SK-N-SH treated with all-trans-retinoic acid at 6 μM for 48 hours (cell line): ENCODE results near the gene RASSF9.

ENCODE experiments used
- ATAC-seq: fragments of 200-7000 bp; cut with Tn5 transposase; 3 replicates; pipeline ENCODE4 v1.9.1; 2020; ENCODE audit warnings: mild to moderate bottlenecking, moderate library complexity
- ARNTL ChIP-seq: fragments of 450-650 bp; formaldehyde crosslinking; IDR thresholded peaks from 2 replicates; pipeline ENCODE4 v1.5.0; 2020; ENCODE audit warnings: low read depth, mild to moderate bottlenecking, moderate library complexity, borderline replicate concordance
- BACH2 ChIP-seq: fragments of 250-450 bp; sonication (Bioruptor Pico); IDR thresholded peaks from 2 replicates; pipeline ENCODE4 v1.9.0; 2021; ENCODE audit warnings: mild to moderate bottlenecking, borderline replicate concordance
- ESRRG ChIP-seq: fragments of 250-450 bp; sonication (Bioruptor Pico); IDR thresholded peaks from 2 replicates; pipeline ENCODE4 v1.6.1; 2021; ENCODE audit warnings: mild to moderate bottlenecking
- ISL1 ChIP-seq: fragments of 250-450 bp; sonication (Bioruptor Pico); IDR thresholded peaks from 2 replicates; pipeline ENCODE4 v2.1.2; 2022; ENCODE audit warnings: mild to moderate bottlenecking, moderate library complexity
- OSR1 ChIP-seq: fragments of 250-450 bp; sonication (Bioruptor Pico); IDR thresholded peaks from 2 replicates; pipeline ENCODE4 v1.8.0; 2022; ENCODE audit warnings: moderate library complexity, mild to moderate bottlenecking, inconsistent platforms
- RARB ChIP-seq: fragments of 250-450 bp; sonication (Bioruptor Pico); IDR thresholded peaks from 2 replicates; pipeline ENCODE4 v1.8.0; 2021; ENCODE audit warnings: mild to moderate bottlenecking, moderate library complexity
- SNAI2 ChIP-seq: fragments of 250-450 bp; sonication (Bioruptor Pico); IDR thresholded peaks from 2 replicates; pipeline ENCODE4 v1.5.0; 2020; ENCODE audit warnings: mild to moderate bottlenecking, moderate library complexity
- TCF4 ChIP-seq: fragments of 250-450 bp; sonication (Bioruptor Pico); IDR thresholded peaks from 2 replicates; pipeline ENCODE4 v1.8.0; 2021; ENCODE audit warnings: mild to moderate bottlenecking, moderate library complexity, borderline replicate concordance
- ZC3H10 ChIP-seq: fragments of 250-450 bp; sonication (Bioruptor Pico); IDR thresholded peaks from 2 replicates; pipeline ENCODE4 v1.5.1; 2021; ENCODE audit warnings: mild to moderate bottlenecking, moderate library complexity
- ZFP30 ChIP-seq: fragments of 450-650 bp; formaldehyde crosslinking; IDR thresholded peaks from 2 replicates; pipeline ENCODE4 v1.5.0; 2022; ENCODE audit warnings: mild to moderate bottlenecking, moderate library complexity
- ZNF70 ChIP-seq: fragments of 450-650 bp; formaldehyde crosslinking; IDR thresholded peaks from 2 replicates; pipeline ENCODE4 v1.5.0; 2020; ENCODE audit warnings: mild to moderate bottlenecking, moderate library complexity
- TF ChIP-seq, protein P1 (sequence below): fragments of 250-450 bp; sonication (Bioruptor Pico); IDR thresholded peaks from 2 replicates; pipeline ENCODE4 v1.8.0; 2021; ENCODE audit warnings: low read depth, mild to moderate bottlenecking, moderate library complexity, borderline replicate concordance
- TF ChIP-seq, protein P2 (sequence below): fragments of 250-450 bp; sonication (Bioruptor Pico); IDR thresholded peaks from 2 replicates; pipeline ENCODE4 v1.5.1; 2020; ENCODE audit warnings: low read depth, mild to moderate bottlenecking, moderate library complexity
- TF ChIP-seq, protein P3 (sequence below): fragments of 250-450 bp; sonication (Bioruptor Pico); IDR thresholded peaks from 2 replicates; pipeline ENCODE4 v1.8.0; 2020; ENCODE audit warnings: mild to moderate bottlenecking, moderate library complexity, borderline replicate concordance
- TF ChIP-seq, protein P4 (sequence below): fragments of 250-450 bp; sonication (Bioruptor Pico); IDR thresholded peaks from 2 replicates; pipeline ENCODE4 v1.5.1; 2021; ENCODE audit warnings: mild to moderate bottlenecking, moderate library complexity
- TF ChIP-seq, protein P5 (sequence below): fragments of 250-450 bp; sonication (Bioruptor Pico); IDR thresholded peaks from 2 replicates; pipeline ENCODE4 v1.5.0; 2020; ENCODE audit warnings: mild to moderate bottlenecking, moderate library complexity

The RASSF9 gene

DNA sequence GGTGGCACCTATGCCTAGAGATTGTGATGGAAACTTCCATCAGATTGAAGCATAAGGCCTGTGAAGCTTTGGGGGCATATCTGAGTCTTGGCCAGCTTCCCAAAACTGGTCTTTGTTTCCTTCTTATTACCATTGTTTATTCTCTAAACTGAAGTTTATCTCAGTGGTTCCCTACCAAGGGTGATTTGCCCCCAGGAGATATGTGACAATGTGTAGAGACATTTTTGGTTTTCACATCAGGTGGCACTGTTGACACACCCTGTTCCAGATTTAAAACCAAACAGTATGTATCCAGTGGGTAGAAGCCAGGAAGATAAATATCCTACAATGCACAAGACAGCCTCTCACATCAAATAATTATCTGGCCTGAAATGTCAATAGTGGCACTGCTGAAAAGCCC, 22.1 kb downstream of the RASSF9 start (continued):
- TF ChIP-seq, protein P1, sequence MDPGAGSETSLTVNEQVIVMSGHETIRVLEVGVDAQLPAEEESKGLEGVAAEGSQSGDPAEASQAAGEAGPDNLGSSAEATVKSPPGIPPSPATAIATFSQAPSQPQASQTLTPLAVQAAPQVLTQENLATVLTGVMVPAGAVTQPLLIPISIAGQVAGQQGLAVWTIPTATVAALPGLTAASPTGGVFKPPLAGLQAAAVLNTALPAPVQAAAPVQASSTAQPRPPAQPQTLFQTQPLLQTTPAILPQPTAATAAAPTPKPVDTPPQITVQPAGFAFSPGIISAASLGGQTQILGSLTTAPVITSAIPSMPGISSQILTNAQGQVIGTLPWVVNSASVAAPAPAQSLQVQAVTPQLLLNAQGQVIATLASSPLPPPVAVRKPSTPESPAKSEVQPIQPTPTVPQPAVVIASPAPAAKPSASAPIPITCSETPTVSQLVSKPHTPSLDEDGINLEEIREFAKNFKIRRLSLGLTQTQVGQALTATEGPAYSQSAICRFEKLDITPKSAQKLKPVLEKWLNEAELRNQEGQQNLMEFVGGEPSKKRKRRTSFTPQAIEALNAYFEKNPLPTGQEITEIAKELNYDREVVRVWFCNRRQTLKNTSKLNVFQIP (CRISPR knock-in tag), result no peak

DNA sequence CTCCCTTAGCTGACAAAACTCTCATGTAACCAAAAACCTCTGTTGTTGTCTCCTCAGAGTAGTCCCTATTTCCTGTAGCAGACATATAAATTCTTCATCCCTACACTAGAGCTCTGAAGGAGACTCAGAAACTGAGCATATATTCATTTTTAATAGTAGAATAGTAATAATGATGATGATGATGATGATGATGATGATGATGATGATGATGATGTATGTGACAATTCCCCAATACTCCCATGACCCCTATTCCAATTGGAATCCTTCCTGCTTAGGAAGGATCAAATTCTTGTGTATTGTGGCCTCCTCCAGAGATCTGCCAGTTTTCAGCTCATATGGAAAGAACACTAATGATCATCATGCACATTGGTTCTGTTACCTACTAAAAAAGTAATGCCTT, 26.7 kb downstream of the RASSF9 start:
- no peak for ATAC-seq
- TF ChIP-seq ZFP30 (CRISPR knock-in tag), result no peak
- TF ChIP-seq, protein P2, sequence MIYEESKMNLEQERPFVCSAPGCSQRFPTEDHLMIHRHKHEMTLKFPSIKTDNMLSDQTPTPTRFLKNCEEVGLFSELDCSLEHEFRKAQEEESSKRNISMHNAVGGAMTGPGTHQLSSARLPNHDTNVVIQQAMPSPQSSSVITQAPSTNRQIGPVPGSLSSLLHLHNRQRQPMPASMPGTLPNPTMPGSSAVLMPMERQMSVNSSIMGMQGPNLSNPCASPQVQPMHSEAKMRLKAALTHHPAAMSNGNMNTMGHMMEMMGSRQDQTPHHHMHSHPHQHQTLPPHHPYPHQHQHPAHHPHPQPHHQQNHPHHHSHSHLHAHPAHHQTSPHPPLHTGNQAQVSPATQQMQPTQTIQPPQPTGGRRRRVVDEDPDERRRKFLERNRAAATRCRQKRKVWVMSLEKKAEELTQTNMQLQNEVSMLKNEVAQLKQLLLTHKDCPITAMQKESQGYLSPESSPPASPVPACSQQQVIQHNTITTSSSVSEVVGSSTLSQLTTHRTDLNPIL (CRISPR knock-in tag), result no peak
- TF ChIP-seq ISL1 (CRISPR knock-in tag), result no peak
- no peak for TF ChIP-seq BACH2 (CRISPR knock-in tag)
- TF ChIP-seq, protein P1 (CRISPR knock-in tag), result no peak
- TF ChIP-seq, protein P3, sequence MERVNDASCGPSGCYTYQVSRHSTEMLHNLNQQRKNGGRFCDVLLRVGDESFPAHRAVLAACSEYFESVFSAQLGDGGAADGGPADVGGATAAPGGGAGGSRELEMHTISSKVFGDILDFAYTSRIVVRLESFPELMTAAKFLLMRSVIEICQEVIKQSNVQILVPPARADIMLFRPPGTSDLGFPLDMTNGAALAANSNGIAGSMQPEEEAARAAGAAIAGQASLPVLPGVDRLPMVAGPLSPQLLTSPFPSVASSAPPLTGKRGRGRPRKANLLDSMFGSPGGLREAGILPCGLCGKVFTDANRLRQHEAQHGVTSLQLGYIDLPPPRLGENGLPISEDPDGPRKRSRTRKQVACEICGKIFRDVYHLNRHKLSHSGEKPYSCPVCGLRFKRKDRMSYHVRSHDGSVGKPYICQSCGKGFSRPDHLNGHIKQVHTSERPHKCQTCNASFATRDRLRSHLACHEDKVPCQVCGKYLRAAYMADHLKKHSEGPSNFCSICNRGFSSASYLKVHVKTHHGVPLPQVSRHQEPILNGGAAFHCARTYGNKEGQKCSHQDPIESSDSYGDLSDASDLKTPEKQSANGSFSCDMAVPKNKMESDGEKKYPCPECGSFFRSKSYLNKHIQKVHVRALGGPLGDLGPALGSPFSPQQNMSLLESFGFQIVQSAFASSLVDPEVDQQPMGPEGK (CRISPR knock-in tag), result no peak
- no peak for TF ChIP-seq SNAI2 (CRISPR knock-in tag)
- no peak for TF ChIP-seq ARNTL (CRISPR knock-in tag)

DNA sequence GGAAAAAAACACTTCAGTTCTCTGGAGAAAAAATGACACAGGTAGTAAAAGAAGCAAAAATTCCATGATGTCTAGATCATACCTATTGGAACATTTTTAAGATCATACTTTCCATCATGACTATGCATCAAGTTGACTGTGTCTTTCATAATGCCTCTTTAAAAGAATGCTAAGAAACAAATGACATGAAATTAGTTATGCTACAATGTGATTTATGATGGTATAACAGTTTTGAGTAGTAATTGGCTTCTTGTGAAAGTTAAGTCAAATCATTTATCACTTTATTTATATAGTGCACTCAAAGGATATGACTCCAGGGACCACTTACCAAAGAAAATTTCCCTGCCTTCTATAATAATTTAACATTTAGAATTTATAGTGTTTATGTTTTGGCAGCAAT, 28.5 kb downstream of the RASSF9 start:
- no peak for ATAC-seq
- TF ChIP-seq OSR1 (CRISPR knock-in tag), result no peak
- no peak for TF ChIP-seq ZNF70 (CRISPR knock-in tag)
- TF ChIP-seq BACH2 (CRISPR knock-in tag), result no peak
- no peak for TF ChIP-seq ZC3H10 (CRISPR knock-in tag)
- TF ChIP-seq, protein P4, sequence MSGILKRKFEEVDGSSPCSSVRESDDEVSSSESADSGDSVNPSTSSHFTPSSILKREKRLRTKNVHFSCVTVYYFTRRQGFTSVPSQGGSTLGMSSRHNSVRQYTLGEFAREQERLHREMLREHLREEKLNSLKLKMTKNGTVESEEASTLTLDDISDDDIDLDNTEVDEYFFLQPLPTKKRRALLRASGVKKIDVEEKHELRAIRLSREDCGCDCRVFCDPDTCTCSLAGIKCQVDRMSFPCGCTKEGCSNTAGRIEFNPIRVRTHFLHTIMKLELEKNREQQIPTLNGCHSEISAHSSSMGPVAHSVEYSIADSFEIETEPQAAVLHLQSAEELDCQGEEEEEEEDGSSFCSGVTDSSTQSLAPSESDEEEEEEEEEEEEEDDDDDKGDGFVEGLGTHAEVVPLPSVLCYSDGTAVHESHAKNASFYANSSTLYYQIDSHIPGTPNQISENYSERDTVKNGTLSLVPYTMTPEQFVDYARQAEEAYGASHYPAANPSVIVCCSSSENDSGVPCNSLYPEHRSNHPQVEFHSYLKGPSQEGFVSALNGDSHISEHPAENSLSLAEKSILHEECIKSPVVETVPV, result no peak
- TF ChIP-seq ESRRG (CRISPR knock-in tag), result no peak
- no peak for TF ChIP-seq ARNTL (CRISPR knock-in tag)
- no peak for TF ChIP-seq RARB
- TF ChIP-seq, protein P3 (CRISPR knock-in tag), result no peak
- TF ChIP-seq, protein P5, sequence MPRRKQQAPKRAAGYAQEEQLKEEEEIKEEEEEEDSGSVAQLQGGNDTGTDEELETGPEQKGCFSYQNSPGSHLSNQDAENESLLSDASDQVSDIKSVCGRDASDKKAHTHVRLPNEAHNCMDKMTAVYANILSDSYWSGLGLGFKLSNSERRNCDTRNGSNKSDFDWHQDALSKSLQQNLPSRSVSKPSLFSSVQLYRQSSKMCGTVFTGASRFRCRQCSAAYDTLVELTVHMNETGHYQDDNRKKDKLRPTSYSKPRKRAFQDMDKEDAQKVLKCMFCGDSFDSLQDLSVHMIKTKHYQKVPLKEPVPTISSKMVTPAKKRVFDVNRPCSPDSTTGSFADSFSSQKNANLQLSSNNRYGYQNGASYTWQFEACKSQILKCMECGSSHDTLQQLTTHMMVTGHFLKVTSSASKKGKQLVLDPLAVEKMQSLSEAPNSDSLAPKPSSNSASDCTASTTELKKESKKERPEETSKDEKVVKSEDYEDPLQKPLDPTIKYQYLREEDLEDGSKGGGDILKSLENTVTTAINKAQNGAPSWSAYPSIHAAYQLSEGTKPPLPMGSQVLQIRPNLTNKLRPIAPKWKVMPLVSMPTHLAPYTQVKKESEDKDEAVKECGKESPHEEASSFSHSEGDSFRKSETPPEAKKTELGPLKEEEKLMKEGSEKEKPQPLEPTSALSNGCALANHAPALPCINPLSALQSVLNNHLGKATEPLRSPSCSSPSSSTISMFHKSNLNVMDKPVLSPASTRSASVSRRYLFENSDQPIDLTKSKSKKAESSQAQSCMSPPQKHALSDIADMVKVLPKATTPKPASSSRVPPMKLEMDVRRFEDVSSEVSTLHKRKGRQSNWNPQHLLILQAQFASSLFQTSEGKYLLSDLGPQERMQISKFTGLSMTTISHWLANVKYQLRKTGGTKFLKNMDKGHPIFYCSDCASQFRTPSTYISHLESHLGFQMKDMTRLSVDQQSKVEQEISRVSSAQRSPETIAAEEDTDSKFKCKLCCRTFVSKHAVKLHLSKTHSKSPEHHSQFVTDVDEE, result no peak
- TF ChIP-seq TCF4 (CRISPR knock-in tag), result no peak
- TF ChIP-seq ISL1 (CRISPR knock-in tag), result no peak
